Motor neuron (in vitro differentiated cells): Measurements from ENCODE around the gene BHMT2. TPM values are rescaled to one million over a fixed set of nuclear protein-coding genes. Genes with fewer than 3 reads are reported as not detected.

Experiments
- ATAC-seq, 8 experiments: fragments of 200-7000 bp; cut with Tn5 transposase; replicated peaks in 6 of 8; 2 replicates each; pipeline ENCODE4 v1.8.0; 2021; ENCODE audit warnings: mild to moderate bottlenecking in 8 of 8, moderate library complexity in 8 of 8
- H3K27ac ChIP-seq, 2 donors: fragments of 250-450 bp; sonication (Bioruptor Pico); 2 replicates each; pipeline ENCODE4 v1.9.0; 2021; ENCODE audit warnings: antibody characterized with exemption in 2 of 2, mild to moderate bottlenecking in 2 of 2, moderate library complexity in 1 of 2
- H3K4me1 ChIP-seq, 2 donors: fragments of 250-450 bp; sonication (Bioruptor Pico); replicated peaks in 1 of 2; 2 replicates each; pipeline ENCODE4 v1.6.1; 2021; ENCODE audit warnings: antibody characterized with exemption in 2 of 2, mild to moderate bottlenecking in 2 of 2, moderate library complexity in 1 of 2
- H3K4me3 ChIP-seq, 5 donors: fragments of 250-450 bp; sonication (Bioruptor Pico); 2 replicates each; pipeline ENCODE4 v1.9.0; 2021; ENCODE audit warnings: antibody characterized with exemption in 5 of 5, mild to moderate bottlenecking in 5 of 5, moderate library complexity in 4 of 5
- WGBS, 10 experiments: fragments of 450-650 bp; shearing (Covaris generic); methylation state at CpG; one replicate each; pipeline ENCODE4 v1.0.0; 2022; 5-methylcytosine and 5-hydroxymethylcytosine counted together
- in situ Hi-C, 9 experiments: fragments of 400-800 bp; cut with MboI; loops; one replicate each; pipeline ENCODE4 v1.15.0; 2021; ENCODE audit warnings: low sequenced_read_pairs in 9 of 9, low pct_unique_long_range_greater_than_20kb in 2 of 9; ENCODE audit not compliant: unreplicated experiment in 9 of 9
- total RNA-seq, 8 experiments: library from RNA; unstranded; fragments of 300-600 nt; gene quantifications; 2 replicates each; pipeline versions ENCODE4 v1.2.3 to v1.2.4, GENCODE V29; 2022

The BHMT2 gene
- total RNA-seq, 8 experiments from 2014 or later = 0.21 to 19.8 (median 0.64) TPM; not detected in 1

DNA sequence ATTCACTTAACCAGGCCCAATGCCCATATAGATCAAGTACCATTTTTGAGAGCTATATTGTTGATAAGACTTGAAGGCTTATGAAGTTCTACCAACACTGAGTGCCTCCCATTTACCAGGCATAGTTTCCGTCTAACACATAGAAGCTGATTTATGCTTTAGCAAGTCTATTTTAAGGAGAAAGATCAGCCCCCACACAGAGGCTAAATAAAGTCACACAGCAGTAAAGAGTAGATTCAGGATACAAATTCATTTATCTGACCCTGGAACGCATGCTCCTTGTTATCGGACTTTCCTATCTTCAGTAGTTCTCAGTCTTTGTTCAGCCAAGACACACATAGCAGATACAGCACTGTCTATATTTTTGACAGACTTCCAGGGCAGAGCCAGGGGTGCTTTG, 34.3 kb upstream of the BHMT2 start:
- ATAC-seq = no peak
- WGBS, 10 experiments = 80 to 100% (median 95%) methylated on average over 1 to 3 of the region's 3 CpGs; no CpG with 5 or more reads in 2 of the 10 experiments
- H3K4me1 ChIP-seq = no peaks in the 10 kb centered on the region
- H3K27ac ChIP-seq = no peak overlapping the region
- no peak overlapping the region for H3K4me3 ChIP-seq
- in situ Hi-C loops = loop anchor here in 1 of 9 experiments (25.0 kb wide), 1 partner anchor 1052 kb away; no protein-coding TSS in a partner anchor

GRCh38 chr5:79036769-79037168, 32.8 kb upstream of the BHMT2 start:
- WGBS, 10 experiments = 67 to 100% (median 97%) methylated on average over 1 to 2 of the region's 2 CpGs; no CpG with 5 or more reads in 2 of the 10 experiments
- in situ Hi-C loops = loop anchor here in 1 of 9 experiments (25.0 kb wide), 1 partner anchor 1051 kb away; no protein-coding TSS in a partner anchor

GRCh38 chr5:79042188-79042587, 27.4 kb upstream of the BHMT2 start:
- in situ Hi-C loops = loop anchor here in 1 of 9 experiments (25.0 kb wide), 1 partner anchor 1045 kb away; no protein-coding TSS in a partner anchor
- WGBS, 10 experiments = 34 to 100% (median 87%) methylated on average over 1 to 3 of the region's 3 CpGs; no CpG with 5 or more reads in 1 of the 10 experiments
- ATAC-seq = no peak

More at GRCh38 chr5:79036769-79037168, 32.8 kb upstream of the BHMT2 start:
- no peak overlapping the region for H3K4me3 ChIP-seq
- no peaks in the 10 kb centered on the region for H3K4me1 ChIP-seq
- no peak for ATAC-seq
- H3K27ac ChIP-seq = no peak overlapping the region

GRCh38 chr5:79047199-79047598, 22.4 kb upstream of the BHMT2 start:
- no peak overlapping the region for H3K27ac ChIP-seq
- in situ Hi-C loops = loop anchor here in 1 of 9 experiments (25.0 kb wide), 1 partner anchor 1040 kb away; no protein-coding TSS in a partner anchor
- no peaks in the 10 kb centered on the region for H3K4me1 ChIP-seq
- WGBS, 10 experiments = 20 to 100% (median 88%) methylated on average over 1 to 3 of the region's 3 CpGs; no CpG with 5 or more reads in 1 of the 10 experiments
- no peak for ATAC-seq
- no peak overlapping the region for H3K4me3 ChIP-seq

More at GRCh38 chr5:79042188-79042587, 27.4 kb upstream of the BHMT2 start:
- no peak overlapping the region for H3K27ac ChIP-seq
- H3K4me1 ChIP-seq = no peaks in the 10 kb centered on the region
- H3K4me3 ChIP-seq = no peak overlapping the region

DNA sequence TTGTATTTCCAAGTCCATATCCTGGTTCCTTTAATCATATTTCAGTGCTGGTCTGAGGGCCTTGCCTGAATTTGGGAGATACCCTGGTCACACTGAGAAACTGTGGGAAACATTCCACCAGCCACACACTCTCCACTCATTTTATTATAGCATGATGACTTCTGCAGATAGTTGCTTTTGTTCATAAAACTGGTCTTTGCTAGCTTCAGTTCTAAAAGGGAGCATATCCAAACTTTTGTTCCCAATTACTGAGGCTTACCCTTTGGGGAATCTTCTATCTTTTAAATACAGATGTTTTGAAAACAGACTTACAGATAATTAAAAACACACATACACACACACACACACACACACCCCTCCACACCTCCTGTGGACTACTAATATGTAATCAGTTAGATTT, 21.1 kb upstream of the BHMT2 start:
- in situ Hi-C loops = loop anchor here in 1 of 9 experiments (25.0 kb wide), 1 partner anchor 1039 kb away; no protein-coding TSS in a partner anchor
- no peak overlapping the region for H3K27ac ChIP-seq
- no peak for ATAC-seq
- no peak overlapping the region for H3K4me3 ChIP-seq
- no peaks in the 10 kb centered on the region for H3K4me1 ChIP-seq

GRCh38 chr5:79050498-79050897, 19.1 kb upstream of the BHMT2 start:
- 28 to 96% (median 75%) methylated on average over 1 to 3 of the region's 3 CpGs; no CpG with 5 or more reads in 1 of the 10 experiments for WGBS, 10 experiments
- in situ Hi-C loops = no loop called here
- no peak for ATAC-seq
- no peaks in the 10 kb centered on the region for H3K4me1 ChIP-seq
- H3K4me3 ChIP-seq = no peak overlapping the region
- H3K27ac ChIP-seq = no peak overlapping the region

DNA sequence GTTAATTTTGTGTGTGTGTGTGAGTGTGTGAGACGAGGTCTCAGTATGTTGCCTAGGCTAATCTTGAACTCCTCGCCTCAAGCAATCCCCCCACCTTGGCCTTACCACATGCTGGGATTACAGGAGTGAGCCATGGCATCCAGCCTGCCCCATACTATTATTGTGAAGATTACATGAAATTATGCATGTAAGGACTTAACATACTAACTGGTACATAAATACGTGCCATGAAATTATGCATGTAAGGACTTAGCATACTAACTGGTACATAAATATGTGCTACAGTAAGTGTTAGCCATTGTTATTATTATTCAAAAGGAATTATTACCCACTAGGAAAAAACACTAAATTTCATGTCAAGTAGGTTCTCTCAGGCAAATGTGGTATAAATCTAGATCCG, 16.2 kb upstream of the BHMT2 start:
- no peaks in the 10 kb centered on the region for H3K4me1 ChIP-seq
- no peak overlapping the region for H3K4me3 ChIP-seq
- 0 to 100% (median 100%) methylated on average over 1 to 4 of the region's 4 CpGs; no CpG with 5 or more reads in 1 of the 10 experiments for WGBS, 10 experiments
- in situ Hi-C loops = no loop called here
- peak in 3 of 8 experiments; percentile 22 to 100 (median 58) for ATAC-seq
- H3K27ac ChIP-seq = no peak overlapping the region

GRCh38 chr5:79055017-79055416, 14.6 kb upstream of the BHMT2 start:
- in situ Hi-C loops = no loop called here
- no peak overlapping the region for H3K4me3 ChIP-seq
- no peak overlapping the region for H3K27ac ChIP-seq
- ATAC-seq = no peak
- 29 to 80% (median 55%) methylated on average over 1 of the region's 1 CpG; no CpG with 5 or more reads in 2 of the 10 experiments for WGBS, 10 experiments
- no peaks in the 10 kb centered on the region for H3K4me1 ChIP-seq

GRCh38 chr5:79056847-79057246, 12.7 kb upstream of the BHMT2 start:
- Histone ChIP-seq H3K4me1 (no peaks in the 10 kb centered on the region), H3K4me3 (no peak overlapping the region), H3K27ac (no peak overlapping the region)
- in situ Hi-C loops = no loop called here
- ATAC-seq = no peak

DNA sequence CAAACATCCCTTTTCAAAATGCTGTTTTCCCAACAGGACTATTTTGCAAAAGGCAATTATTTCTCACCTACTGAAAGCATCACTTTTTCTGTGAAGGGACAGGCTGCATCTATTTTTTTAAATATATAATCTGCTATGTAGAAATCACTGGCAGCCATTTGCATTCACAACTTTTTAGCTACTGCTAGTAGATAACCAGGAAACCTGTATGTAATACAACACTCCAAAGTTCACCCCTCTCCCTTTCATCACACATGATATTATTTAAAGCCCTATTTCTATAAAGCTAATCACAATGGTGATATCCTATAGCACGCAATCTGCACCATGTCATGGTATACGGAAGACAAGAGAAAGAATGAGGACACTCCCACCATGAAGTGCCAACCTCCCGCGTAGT, 9.9 kb upstream of the BHMT2 start:
- WGBS, 10 experiments = 31 to 100% (median 93%) methylated on average over 1 to 4 of the region's 4 CpGs; no CpG with 5 or more reads in 1 of the 10 experiments
- Histone ChIP-seq H3K27ac (no peak overlapping the region), H3K4me3 (no peak overlapping the region), H3K4me1 (no peaks in the 10 kb centered on the region)
- in situ Hi-C loops = no loop called here
- no peak for ATAC-seq

GRCh38 chr5:79062436-79062835, 7.1 kb upstream of the BHMT2 start:
- H3K4me3 ChIP-seq = no peak overlapping the region
- 50 to 100% (median 94%) methylated on average over 1 to 3 of the region's 3 CpGs; no CpG with 5 or more reads in 4 of the 10 experiments for WGBS, 10 experiments
- H3K27ac ChIP-seq = no peak overlapping the region
- no peak for ATAC-seq
- in situ Hi-C loops = no loop called here
- no peaks in the 10 kb centered on the region for H3K4me1 ChIP-seq

- 10 to 80% (median 76%) methylated on average over 1 to 8 of the region's 9 CpGs; no CpG with 5 or more reads in 3 of the 10 experiments for WGBS, 10 experiments
- no peak overlapping the region for H3K4me3 ChIP-seq
- in situ Hi-C loops = no loop called here
- H3K4me1 ChIP-seq = no peaks in the 10 kb centered on the region
- no peak overlapping the region for H3K27ac ChIP-seq
- ATAC-seq = peak in 3 of 8 experiments; percentile 6 to 35 (median 16)
Observed at GRCh38 chr5:79070350-79070667, 742 bp downstream of the BHMT2 start.

DNA sequence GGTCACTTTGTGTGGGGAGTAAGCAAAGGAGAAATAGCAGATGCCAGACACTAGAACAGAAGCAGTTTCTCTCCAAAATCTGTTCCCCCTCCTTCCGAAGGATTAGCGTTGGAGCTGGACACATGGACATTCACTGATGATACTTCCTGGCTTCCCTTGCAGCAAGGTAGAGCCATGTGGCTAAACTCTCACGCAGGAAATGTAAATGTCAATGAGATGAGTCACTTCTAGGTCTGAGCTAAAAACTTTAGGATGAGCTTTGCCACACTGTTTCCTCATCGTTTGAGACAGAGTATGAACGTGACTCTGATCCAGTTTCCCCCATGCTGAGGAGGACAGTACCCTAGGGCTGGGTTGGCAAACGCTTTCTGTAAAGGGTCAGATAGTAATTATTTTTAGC, 5.1 kb downstream of the BHMT2 start:
- Histone ChIP-seq H3K4me3 (no peak overlapping the region), H3K27ac (no peak overlapping the region), H3K4me1 (no peaks in the 10 kb centered on the region)
- WGBS, 10 experiments = 0 to 100% (median 85%) methylated on average over 1 to 4 of the region's 6 CpGs; no CpG with 5 or more reads in 4 of the 10 experiments
- in situ Hi-C loops = no loop called here
- peak in 2 of 8 experiments; percentile 23 to 29 for ATAC-seq
